Activated T-helper 1 cell treated with anti-CD3 and anti-CD28 coated beads, Interleukin-2, amount 50 U/mL, for 16 hours (primary cell): ENCODE measurements around the gene IER5.

Experiments
- DNase-seq, 2 donors: peaks; one replicate each; pipeline ENCODE4 v3.0.0-alpha.2; 2020; ENCODE audit warnings: low read depth in 1 of 2, low spot score in 1 of 2

IER5 gene

DNA sequence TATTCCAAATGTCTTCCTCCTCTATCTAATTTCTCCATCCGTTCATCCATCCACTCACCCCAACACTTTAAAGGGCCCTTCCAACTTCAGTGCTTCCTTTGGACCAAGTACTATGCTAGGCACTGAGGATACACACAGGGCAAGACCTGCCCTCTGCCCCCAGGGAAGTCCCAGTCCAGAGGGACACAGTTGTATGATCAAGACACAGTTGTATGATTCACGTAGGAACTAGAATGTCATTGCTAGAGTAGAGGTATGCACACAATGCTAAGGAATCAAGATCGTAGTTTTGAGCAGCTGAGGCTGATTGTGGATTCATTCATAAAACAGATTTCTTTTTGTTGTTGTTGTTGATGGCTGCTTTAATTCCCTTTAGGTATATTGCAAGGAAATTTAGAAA, 11.6 kb upstream of the IER5 start:
- DNase-seq, result no peak

- DNase-seq, result no peak
These were observed 10.8 kb upstream of the IER5 start for GRCh38 chr1:181077576-181078242.

DNA sequence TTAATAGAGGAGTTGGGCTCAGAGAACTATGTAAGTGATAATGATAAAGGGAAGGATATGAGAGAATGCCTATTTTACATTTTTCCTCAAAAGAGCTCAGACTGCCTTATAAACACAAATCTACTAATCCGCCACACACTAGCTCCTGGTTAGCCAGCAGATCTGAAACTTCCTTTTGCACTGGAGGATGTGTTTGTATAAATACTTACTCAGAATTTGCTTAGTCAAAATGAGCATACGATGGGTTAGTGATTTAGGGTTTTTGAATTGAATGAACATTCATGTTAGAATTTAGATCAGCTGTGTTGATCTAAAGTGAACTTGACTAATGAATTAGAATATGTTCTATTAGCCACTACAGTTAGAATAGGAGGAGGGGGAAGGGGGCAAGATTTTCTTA, 9.1 kb upstream of the IER5 start:
- DNase-seq, result no peak

DNA sequence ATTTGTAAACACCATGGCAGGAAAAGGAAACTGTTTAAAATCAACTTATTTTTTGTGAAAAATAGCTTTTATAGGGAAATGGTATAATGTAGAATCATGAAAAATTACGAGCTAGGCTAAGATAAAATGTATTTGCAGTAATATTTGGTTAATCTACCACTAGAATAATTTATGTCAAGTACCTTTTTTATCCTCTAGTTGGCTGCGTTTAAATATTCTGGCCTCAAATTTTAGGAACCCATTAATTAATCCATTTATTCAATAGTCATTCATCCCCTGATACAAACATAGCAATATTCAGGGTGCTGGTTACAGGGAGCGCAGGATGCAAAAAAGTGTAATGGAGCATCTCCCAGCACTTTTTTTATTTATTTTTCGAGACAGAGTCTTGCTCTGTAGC, 8.6 kb upstream of the IER5 start:
- no peak for DNase-seq

GRCh38 chr1:181080556-181080955, 7.9 kb upstream of the IER5 start:
- no peak for DNase-seq

DNA sequence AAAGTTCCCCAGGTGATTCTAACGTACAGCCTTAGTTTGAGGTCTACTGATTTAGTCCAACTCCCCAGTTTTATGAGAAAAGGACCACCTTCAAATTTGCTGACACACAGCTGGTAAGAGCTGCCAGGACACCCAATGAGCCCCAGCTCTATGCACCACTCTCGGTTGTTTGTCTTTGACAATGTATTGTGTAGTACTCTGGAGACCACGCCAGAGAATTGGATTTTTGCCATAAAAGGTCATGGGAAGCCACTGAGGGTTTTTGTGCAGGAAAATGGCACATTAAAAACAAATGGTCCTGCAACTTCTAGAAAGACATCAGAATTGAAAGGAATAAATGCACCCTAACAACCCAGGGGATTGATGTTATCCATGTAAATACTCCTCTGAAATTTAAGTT, 7.1 kb upstream of the IER5 start:
- DNase-seq, result no peak

- DNase-seq, result peak; percentile 20 to 29
These were observed 4.5 kb upstream of the IER5 start for GRCh38 chr1:181083842-181084605.

GRCh38 chr1:181084606-181084969, 3.9 kb upstream of the IER5 start:
- no peak for DNase-seq

GRCh38 chr1:181086091-181086490, 2.4 kb upstream of the IER5 start:
- DNase-seq, result no peak

DNA sequence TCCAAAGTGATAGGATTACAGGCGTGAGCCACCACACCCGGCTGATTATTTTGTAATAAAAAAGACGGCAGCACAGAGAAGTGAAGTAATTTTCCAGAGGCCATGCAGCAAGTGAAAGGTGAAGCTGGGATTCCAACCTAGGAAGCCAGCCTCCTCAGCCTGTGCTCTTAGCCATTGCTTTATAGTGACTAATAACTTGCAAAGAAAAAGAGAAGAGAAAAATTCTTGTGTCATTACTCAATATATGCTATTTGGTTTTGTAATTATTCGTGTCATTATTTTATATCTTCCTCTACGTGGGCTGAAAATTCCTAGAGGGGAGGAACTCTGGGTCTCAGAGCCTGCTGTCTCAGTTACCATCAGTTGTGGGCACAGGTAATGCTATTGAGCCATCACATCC, 1.6 kb upstream of the IER5 start:
- DNase-seq, result no peak

GRCh38 chr1:181087400-181087901, 1.0 kb upstream of the IER5 start:
- DNase-seq, result no peak

- DNase-seq, result peak; percentile 6 to 11
These were observed 646 bp downstream of the IER5 start for GRCh38 chr1:181089017-181089675.

GRCh38 chr1:181089676-181090544, 1.4 kb downstream of the IER5 start:
- DNase-seq, result peak; percentile 34 to 69

DNA sequence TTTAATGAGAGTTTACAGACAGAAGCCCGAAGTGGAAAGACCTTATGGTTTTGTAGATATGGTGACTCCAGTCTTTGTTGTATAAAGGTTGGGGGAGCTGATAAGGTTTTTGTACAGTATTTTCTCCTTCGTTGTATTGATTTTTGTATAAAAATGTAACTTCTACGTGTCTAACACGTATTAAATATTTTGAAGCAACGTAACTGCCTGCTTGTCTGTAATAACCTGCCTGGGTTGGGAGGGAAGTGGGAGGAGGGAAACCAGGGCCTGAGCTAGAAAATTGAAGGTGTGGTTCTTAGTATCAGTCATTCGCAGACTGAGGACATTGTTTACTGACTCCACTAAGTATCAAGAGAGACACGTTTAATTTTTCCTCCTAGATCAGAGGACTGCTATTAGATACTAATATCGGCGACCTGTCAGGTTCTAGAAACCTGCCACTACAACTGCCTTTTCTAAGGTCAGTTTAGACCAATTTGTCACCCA, 2.2 kb downstream of the IER5 start:
- no peak for DNase-seq

DNA sequence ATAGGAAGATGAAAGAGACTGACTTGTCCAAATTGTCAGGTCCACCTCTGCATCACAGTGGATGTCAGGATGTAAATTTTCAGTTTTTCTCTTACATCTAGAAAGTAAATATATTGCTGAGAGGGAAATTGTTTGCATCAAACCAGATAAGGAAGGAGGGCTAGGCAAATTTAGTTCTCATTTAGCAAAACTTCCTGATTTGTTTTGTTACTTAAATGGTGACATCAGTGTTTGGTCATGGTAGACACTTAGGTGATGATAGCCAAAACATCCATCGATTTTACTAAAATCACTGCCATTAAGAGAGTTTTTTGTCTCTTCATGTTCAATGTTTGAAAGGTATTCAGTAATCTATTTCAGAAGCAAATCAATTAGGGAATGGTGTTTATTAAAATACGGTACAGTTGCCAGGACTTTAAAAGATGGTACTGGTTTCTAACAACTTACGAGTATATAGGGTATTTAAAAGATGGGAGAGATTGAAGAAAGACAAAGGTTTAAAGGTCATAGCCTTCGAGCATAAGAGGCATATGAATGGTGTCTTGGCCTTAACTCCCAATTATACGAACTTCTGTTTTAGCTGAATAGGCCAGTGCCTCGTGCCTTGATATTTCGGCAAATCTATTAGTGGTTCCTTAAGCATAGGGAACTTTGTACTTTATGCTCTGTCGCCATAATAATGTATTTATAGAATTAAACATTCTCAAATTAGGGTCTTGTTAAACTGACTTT, 3.0 kb downstream of the IER5 start:
- DNase-seq, result no peak

DNA sequence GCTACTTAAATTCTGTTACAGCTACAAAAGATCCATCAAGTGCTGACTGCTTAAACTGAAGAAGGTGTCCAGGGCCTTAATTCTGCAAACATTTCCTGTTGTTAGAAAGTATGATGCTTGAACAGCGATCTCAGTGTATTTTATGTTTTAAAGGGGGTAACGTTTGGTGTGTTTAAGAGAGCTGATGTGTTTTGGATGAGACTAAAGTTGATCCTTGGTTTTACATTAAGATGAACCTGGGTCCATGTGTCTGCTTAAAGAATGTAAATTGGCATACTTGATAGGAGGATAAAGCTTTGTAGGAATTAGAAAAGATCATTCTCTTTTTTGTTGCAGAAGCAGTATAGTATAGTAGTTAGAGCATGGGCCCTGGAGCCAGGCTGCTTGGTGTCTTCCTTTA, 3.6 kb downstream of the IER5 start:
- no peak for DNase-seq

DNA sequence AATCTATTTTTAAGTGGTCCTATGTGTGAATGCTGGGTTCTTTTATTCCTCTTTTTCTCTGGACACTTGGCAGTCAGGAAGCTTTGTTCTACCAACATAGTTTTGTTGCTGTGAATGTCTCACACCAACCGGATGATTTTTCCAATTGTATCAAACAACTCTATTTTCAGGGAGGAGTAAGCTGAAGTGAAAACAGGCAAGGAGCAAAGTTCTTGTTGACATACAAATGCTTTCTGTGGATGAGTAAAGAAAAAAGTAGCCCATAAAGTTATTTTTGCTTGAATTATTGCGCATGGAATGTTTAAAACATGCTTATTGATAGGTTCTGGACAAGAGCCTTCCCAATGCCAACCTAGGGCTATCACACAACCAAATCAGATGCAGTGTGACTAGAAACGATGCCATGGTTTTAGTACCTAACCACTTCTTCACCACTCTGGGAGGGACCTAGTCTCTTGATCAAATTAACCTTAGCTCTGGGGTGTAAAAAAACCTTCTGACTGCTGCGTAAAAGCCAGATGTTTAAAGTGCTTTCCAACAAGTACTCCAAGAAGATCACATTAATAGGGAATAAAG, 4.5 kb downstream of the IER5 start:
- DNase-seq, result no peak

GRCh38 chr1:181094416-181095212, 6.1 kb downstream of the IER5 start:
- no peak for DNase-seq

DNA sequence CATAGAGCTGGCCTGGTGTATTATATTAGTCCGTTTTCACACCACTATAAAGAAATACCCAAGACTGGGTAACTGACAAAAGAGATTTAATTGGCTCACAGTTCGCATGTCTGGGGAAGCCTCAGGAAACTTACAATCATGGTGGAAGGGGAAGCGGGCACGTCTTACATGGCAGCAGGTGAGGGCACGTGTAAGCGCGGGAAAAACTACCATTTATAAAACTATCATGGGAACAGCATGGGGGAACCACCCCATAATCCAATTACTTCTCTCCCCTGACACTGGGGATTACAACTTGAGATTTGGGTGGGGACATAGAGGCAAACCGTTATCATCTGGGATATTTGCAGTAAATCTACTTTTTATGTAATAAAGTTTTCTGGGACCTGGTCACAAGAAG, 6.8 kb downstream of the IER5 start:
- no peak for DNase-seq
